GM12874 (cell line): Measurements from ENCODE around the gene VDAC1.

ENCODE experiments used
- CTCF ChIP-seq: IDR thresholded peaks from 2 replicates; pipeline ENCODE4 v1.5.1; 2011; ENCODE audit warnings: low read depth, mild to moderate bottlenecking, control low read depth, low read length, moderate library complexity; ENCODE audit not compliant: insufficient read depth

VDAC1 gene

GRCh38 chr5:133957591-133957990 is 47.2 kb downstream of the VDAC1 start:
- TF ChIP-seq CTCF: no peak

GRCh38 chr5:133957080-133957479 is 47.7 kb downstream of the VDAC1 start:
- TF ChIP-seq CTCF: no peak

- TF ChIP-seq CTCF: no peak
Measured at GRCh38 chr5:133953568-133954145, 51.1 kb downstream of the VDAC1 start.

- no peak for TF ChIP-seq CTCF
Measured at GRCh38 chr5:133952729-133953567, 51.8 kb downstream of the VDAC1 start.

GRCh38 chr5:133950821-133951612 is 53.8 kb downstream of the VDAC1 start:
- no peak for TF ChIP-seq CTCF

GRCh38 chr5:133948721-133949120 is 56.1 kb downstream of the VDAC1 start:
- TF ChIP-seq CTCF: no peak

- TF ChIP-seq CTCF: no peak
Measured at GRCh38 chr5:133947431-133947841, 57.3 kb downstream of the VDAC1 start.
